ENCODE results near the gene SIGLEC5. TPM values are rescaled to one million over a fixed set of nuclear protein-coding genes. Genes with fewer than 3 reads are reported as not detected.

The SIGLEC5 gene
- total RNA-seq, 1 donor: under 0.01 TPM

DNA sequence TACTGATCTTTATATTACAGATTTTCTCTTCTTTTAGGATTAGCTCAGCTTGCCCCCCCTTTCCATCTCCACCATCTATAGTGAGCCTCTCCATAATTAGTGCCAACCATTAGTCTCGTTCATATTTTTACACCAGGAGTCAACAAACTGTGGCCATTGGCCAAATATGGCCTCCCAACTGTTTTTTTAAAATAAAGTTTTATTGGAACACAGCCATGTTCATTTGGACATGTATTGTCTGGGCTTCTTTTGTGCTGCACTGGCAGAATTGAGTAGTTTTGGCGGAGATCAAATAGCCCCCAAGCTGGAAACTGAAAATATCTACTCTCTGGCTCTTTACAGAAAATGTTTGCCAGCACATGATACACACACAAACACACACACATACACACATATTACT, 40.7 kb downstream of the SIGLEC5 start:
- H4K20me1 ChIP-seq (ENCODE audit: insufficient read depth, low read length): no peaks in the 10 kb centered on the region
- H3K36me3 ChIP-seq (ENCODE audit: insufficient read depth, low read length): peaks cover 39% of the 10 kb centered on the region
- no peak for DNase-seq (ENCODE audit: insufficient read length, low spot score, missing footprints)
- H3K4me2 ChIP-seq (ENCODE audit: insufficient read depth, low read length): no peak overlapping the region
- TF ChIP-seq, protein P1, sequence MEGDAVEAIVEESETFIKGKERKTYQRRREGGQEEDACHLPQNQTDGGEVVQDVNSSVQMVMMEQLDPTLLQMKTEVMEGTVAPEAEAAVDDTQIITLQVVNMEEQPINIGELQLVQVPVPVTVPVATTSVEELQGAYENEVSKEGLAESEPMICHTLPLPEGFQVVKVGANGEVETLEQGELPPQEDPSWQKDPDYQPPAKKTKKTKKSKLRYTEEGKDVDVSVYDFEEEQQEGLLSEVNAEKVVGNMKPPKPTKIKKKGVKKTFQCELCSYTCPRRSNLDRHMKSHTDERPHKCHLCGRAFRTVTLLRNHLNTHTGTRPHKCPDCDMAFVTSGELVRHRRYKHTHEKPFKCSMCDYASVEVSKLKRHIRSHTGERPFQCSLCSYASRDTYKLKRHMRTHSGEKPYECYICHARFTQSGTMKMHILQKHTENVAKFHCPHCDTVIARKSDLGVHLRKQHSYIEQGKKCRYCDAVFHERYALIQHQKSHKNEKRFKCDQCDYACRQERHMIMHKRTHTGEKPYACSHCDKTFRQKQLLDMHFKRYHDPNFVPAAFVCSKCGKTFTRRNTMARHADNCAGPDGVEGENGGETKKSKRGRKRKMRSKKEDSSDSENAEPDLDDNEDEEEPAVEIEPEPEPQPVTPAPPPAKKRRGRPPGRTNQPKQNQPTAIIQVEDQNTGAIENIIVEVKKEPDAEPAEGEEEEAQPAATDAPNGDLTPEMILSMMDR (IDR thresholded peaks at IDR 0.05; ENCODE audit: extremely low read depth, low read depth, low read length): no peak
- H3K9me3 ChIP-seq (ENCODE audit: low read depth, low read length): peaks cover 30% of the 10 kb centered on the region
- no peak overlapping the region for H3K4me3 ChIP-seq (ENCODE audit: insufficient read depth, low read length)
- H3K27me3 ChIP-seq (ENCODE audit: insufficient read depth, low read length): no peaks in the 10 kb centered on the region
- H3K27ac ChIP-seq (ENCODE audit: low read depth, low read length): no peak overlapping the region
- H2AFZ ChIP-seq (ENCODE audit: low read length): no peak overlapping the region
- H3K79me2 ChIP-seq (ENCODE audit: insufficient read depth, low read length): no peaks in the 10 kb centered on the region
- no peaks in the 10 kb centered on the region for H3K4me1 ChIP-seq (ENCODE audit: insufficient read depth, low read length)

DNA sequence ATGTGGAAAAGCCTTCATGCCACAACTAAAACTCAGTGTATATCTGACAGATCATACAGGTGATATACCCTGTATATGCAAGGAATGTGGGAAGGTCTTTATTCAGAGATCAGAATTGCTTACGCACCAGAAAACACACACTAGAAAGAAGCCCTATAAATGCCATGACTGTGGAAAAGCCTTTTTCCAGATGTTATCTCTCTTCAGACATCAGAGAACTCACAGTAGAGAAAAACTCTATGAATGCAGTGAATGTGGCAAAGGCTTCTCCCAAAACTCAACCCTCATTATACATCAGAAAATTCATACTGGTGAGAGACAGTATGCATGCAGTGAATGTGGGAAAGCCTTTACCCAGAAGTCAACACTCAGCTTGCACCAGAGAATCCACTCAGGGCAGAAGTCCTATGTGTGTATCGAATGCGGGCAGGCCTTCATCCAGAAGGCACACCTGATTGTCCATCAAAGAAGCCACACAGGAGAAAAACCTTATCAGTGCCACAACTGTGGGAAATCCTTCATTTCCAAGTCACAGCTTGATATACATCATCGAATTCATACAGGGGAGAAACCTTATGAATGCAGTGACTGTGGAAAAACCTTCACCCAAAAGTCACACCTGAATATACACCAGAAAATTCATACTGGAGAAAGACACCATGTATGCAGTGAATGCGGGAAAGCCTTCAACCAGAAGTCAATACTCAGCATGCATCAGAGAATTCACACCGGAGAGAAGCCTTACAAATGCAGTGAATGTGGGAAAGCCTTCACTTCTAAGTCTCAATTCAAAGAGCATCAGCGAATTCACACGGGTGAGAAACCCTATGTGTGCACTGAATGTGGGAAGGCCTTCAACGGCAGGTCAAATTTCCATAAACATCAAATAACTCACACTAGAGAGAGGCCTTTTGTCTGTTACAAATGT, 42.7 kb downstream of the SIGLEC5 start:
- H3K4me1 ChIP-seq (ENCODE audit: insufficient read depth, low read length): no peaks in the 10 kb centered on the region
- no peak overlapping the region for H3K4me3 ChIP-seq (ENCODE audit: insufficient read depth, low read length)
- no peaks in the 10 kb centered on the region for H3K27me3 ChIP-seq (ENCODE audit: insufficient read depth, low read length)
- peaks cover 30% of the 10 kb centered on the region for H3K9me3 ChIP-seq (ENCODE audit: low read depth, low read length)
- H3K79me2 ChIP-seq (ENCODE audit: insufficient read depth, low read length): no peaks in the 10 kb centered on the region
- H3K36me3 ChIP-seq (ENCODE audit: insufficient read depth, low read length): peaks cover 59% of the 10 kb centered on the region
- H3K4me2 ChIP-seq (ENCODE audit: insufficient read depth, low read length): no peak overlapping the region
- DNase-seq (ENCODE audit: insufficient read length, low spot score, missing footprints): no peak
- no peaks in the 10 kb centered on the region for H4K20me1 ChIP-seq (ENCODE audit: insufficient read depth, low read length)
- H3K27ac ChIP-seq (ENCODE audit: low read depth, low read length): no peak overlapping the region
- no peak overlapping the region for H2AFZ ChIP-seq (ENCODE audit: low read length)
- TF ChIP-seq, protein P1 (IDR thresholded peaks at IDR 0.05; ENCODE audit: extremely low read depth, low read depth, low read length): no peak

- Histone ChIP-seq H3K4me1 (ENCODE audit: insufficient read depth, low read length) (no peaks in the 10 kb centered on the region), H3K27ac (ENCODE audit: low read depth, low read length) (no peak overlapping the region), H3K9me3 (ENCODE audit: low read depth, low read length) (peaks cover 30% of the 10 kb centered on the region), H3K27me3 (ENCODE audit: insufficient read depth, low read length) (no peaks in the 10 kb centered on the region), H3K79me2 (ENCODE audit: insufficient read depth, low read length) (peaks cover 2% of the 10 kb centered on the region), H3K4me3 (ENCODE audit: insufficient read depth, low read length) (no peak overlapping the region), H3K4me2 (ENCODE audit: insufficient read depth, low read length) (no peak overlapping the region), H2AFZ (ENCODE audit: low read length) (no peak overlapping the region), H4K20me1 (ENCODE audit: insufficient read depth, low read length) (no peaks in the 10 kb centered on the region), H3K36me3 (ENCODE audit: insufficient read depth, low read length) (peaks cover 66% of the 10 kb centered on the region)
- TF ChIP-seq, protein P1 (IDR thresholded peaks at IDR 0.05; ENCODE audit: extremely low read depth, low read depth, low read length): no peak
- no peak for DNase-seq (ENCODE audit: insufficient read length, low spot score, missing footprints)
Measured at GRCh38 chr19:51586799-51587198, 43.4 kb downstream of the SIGLEC5 start.

DNA sequence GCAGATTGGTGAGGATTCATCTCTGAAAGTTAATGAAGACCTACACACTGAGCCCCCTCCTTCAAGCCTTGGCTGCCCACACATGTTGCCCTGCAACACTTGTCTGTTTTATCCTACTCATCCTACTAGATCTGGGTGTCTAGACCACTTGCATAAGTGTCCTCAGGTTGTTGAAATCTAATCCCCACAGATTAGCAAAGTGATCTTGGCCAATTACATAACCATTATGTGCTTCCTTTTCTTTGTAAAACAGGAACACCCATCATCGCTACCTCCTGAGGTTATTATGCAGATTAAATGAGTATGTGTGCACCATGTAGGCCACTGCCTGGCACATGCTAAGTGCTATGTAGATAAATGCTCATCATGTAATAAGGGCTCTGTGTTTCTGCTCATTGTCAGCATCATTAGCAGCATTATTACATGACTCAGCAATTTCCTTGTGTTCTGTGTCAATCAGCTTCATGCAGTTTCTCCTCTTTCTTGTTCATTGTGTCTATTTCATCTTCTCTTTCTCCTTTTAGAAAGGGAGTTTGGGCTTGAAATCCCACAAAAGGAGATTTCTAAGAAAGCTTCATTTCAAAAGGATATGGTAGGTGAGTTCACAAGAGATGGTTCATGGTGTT, 44.0 kb downstream of the SIGLEC5 start:
- Histone ChIP-seq H2AFZ (ENCODE audit: low read length) (no peak overlapping the region), H3K79me2 (ENCODE audit: insufficient read depth, low read length) (peaks cover 6% of the 10 kb centered on the region), H3K27ac (ENCODE audit: low read depth, low read length) (no peak overlapping the region), H3K4me3 (ENCODE audit: insufficient read depth, low read length) (no peak overlapping the region), H3K27me3 (ENCODE audit: insufficient read depth, low read length) (no peaks in the 10 kb centered on the region), H3K36me3 (ENCODE audit: insufficient read depth, low read length) (peaks cover 72% of the 10 kb centered on the region), H3K4me1 (ENCODE audit: insufficient read depth, low read length) (no peaks in the 10 kb centered on the region), H3K4me2 (ENCODE audit: insufficient read depth, low read length) (no peak overlapping the region), H3K9me3 (ENCODE audit: low read depth, low read length) (peaks cover 30% of the 10 kb centered on the region), H4K20me1 (ENCODE audit: insufficient read depth, low read length) (no peaks in the 10 kb centered on the region)
- TF ChIP-seq, protein P1 (IDR thresholded peaks at IDR 0.05; ENCODE audit: extremely low read depth, low read depth, low read length): no peak
- no peak for DNase-seq (ENCODE audit: insufficient read length, low spot score, missing footprints)

All from osteoblast (primary cell).